Common myeloid progenitor, CD34-positive (primary cell): ENCODE data around the gene RAI1.

Experiments
- CTCF ChIA-PET: fragments of 350-600 bp; sonication (Branson Sonifier 250); formaldehyde crosslinking; loops from one replicate; lab custom pipeline; 2021; ENCODE audit warnings: antibody characterized with exemption; lab: Charles Lee
- POLR2A ChIA-PET: fragments of 350-600 bp; sonication (Branson Sonifier 250); formaldehyde crosslinking; loops from one replicate; lab custom pipeline; 2021; ENCODE audit warnings: antibody characterized with exemption; lab: Charles Lee
- DNase-seq, 3 donors: peaks; one replicate each; pipeline versions ENCODE4 v3.0.0 to v3.0.0-alpha.2; 2013
- H3K27ac ChIP-seq, 2 experiments: 1 replicate in 1 of 2; 2 replicates in 1 of 2; pipeline ENCODE4 v1.7.0; 2013; ENCODE audit warnings: inconsistent platforms in 2 of 2, low read length in 2 of 2, mild to moderate bottlenecking in 2 of 2, low read depth in 1 of 2, moderate library complexity in 1 of 2; ENCODE audit not compliant: severe bottlenecking in 2 of 2, insufficient read depth in 1 of 2, poor library complexity in 1 of 2
- H3K27me3 ChIP-seq, 5 experiments: replicated peaks in 2 of 5; 1 replicate in 3 of 5; 2 replicates in 2 of 5; pipeline versions ENCODE4 v1.6.1 to v1.7.0; 2013; ENCODE audit warnings: low read length in 4 of 5, mild to moderate bottlenecking in 2 of 5, moderate library complexity in 2 of 5, inconsistent platforms in 1 of 5; ENCODE audit not compliant: insufficient read depth in 5 of 5, control insufficient read depth in 4 of 5
- H3K36me3 ChIP-seq, 4 experiments: 1 replicate in 2 of 4; 2 replicates in 2 of 4; pipeline versions ENCODE4 v1.6.1 to v1.7.0; 2013; ENCODE audit warnings: low read length in 3 of 4, control low read depth in 1 of 4, mild to moderate bottlenecking in 1 of 4; ENCODE audit not compliant: control insufficient read depth in 4 of 4, insufficient read depth in 4 of 4
- H3K4me1 ChIP-seq, 4 experiments: 1 replicate in 3 of 4; 2 replicates in 1 of 4; pipeline versions ENCODE4 v1.6.1 to v1.7.1; 2013; ENCODE audit warnings: low read length in 3 of 4, mild to moderate bottlenecking in 3 of 4, control low read depth in 1 of 4, inconsistent platforms in 1 of 4, moderate library complexity in 1 of 4; ENCODE audit not compliant: control insufficient read depth in 4 of 4, insufficient read depth in 4 of 4; ENCODE audit errors: control extremely low read depth in 1 of 4
- H3K4me3 ChIP-seq, 7 experiments: 1 replicate in 4 of 7; 2 replicates in 3 of 7; pipeline versions ENCODE4 v1.5.1 to v1.7.0; 2013; ENCODE audit warnings: mild to moderate bottlenecking in 7 of 7, low read length in 6 of 7, moderate library complexity in 6 of 7, inconsistent platforms in 2 of 7, low read depth in 2 of 7, control low read depth in 1 of 7; ENCODE audit not compliant: insufficient read depth in 4 of 7, control insufficient read depth in 1 of 7; ENCODE audit errors: extremely low read depth in 1 of 7
- H3K9me3 ChIP-seq, 5 experiments: 1 replicate in 4 of 5; 2 replicates in 1 of 5; pipeline versions ENCODE4 v1.6.1 to v1.7.1; 2013; ENCODE audit warnings: low read length in 4 of 5, mild to moderate bottlenecking in 2 of 5, inconsistent platforms in 1 of 5, low read depth in 1 of 5, moderate library complexity in 1 of 5; ENCODE audit not compliant: control insufficient read depth in 4 of 5, insufficient read depth in 2 of 5; ENCODE audit errors: control extremely low read depth in 1 of 5
- WGBS: methylation state at CpG from one replicate; pipeline ENCODE4 v1.1.5; 2013; ENCODE audit not compliant: insufficient coverage; 5-methylcytosine and 5-hydroxymethylcytosine counted together

The RAI1 gene

GRCh38 chr17:17851103-17852002, 170.1 kb downstream of the RAI1 start:
- WGBS: 93% methylated on average over 18 of the region's 21 CpGs
- H3K27ac ChIP-seq: no peak overlapping the region
- H3K27me3 ChIP-seq: no peaks in the 10 kb centered on the region
- H3K36me3 ChIP-seq: peaks cover 0 to 2% (median 0%) of the 10 kb centered on the region in 4 experiments
- H3K9me3 ChIP-seq: no peaks in the 10 kb centered on the region
- no peak overlapping the region for H3K4me3 ChIP-seq
- peaks cover 0 to 56% (median 44%) of the 10 kb centered on the region in 4 experiments for H3K4me1 ChIP-seq
- no peak for DNase-seq
- ChIA-PET POLR2A (interaction anchor here (4.6 kb wide), 1 partner anchor 14 kb away, joined by 17 read pairs; the partner anchor contains the start of gene SREBF1), CTCF (interaction anchor here (1.2 to 14.1 kb wide), 4 partner anchors 10 to 41 kb away, joined by 4 to 295 read pairs (median 9); partner anchors contain the start of gene SREBF1)

DNA sequence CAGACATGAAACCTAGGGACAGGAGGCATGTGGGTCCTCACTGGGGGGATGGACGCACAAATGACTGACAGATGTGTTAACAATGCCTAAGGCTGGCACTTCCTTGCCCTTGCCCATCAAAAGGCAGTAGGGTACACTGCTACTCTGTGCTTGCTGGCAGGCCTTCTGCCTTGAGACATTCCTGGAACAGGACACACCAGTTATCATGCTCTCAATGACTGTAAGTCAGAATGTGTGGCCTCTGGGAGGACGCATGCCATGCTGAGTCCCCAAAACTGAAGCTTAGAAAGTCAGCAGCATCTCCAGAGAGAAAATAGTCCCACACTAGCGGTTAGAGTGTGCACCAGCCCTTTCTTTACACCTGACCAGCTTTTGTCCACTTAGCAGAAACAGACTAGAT, 171.7 kb downstream of the RAI1 start:
- Histone ChIP-seq H3K4me3 (no peak overlapping the region), H3K9me3 (no peaks in the 10 kb centered on the region), H3K27me3 (no peaks in the 10 kb centered on the region), H3K4me1 (peaks cover 0 to 41% (median 30%) of the 10 kb centered on the region in 4 experiments), H3K36me3 (peaks cover 0 to 2% (median 0%) of the 10 kb centered on the region in 4 experiments), H3K27ac (no peak overlapping the region)
- no peak for DNase-seq
- ChIA-PET CTCF (interaction anchor here (0.6 to 14.1 kb wide), 2 partner anchors 42 to 441 kb away, joined by 4 to 295 read pairs; no protein-coding TSS in a partner anchor), POLR2A (interaction anchor here (0.6 kb wide), 1 partner anchor 67 kb away, joined by 3 read pairs; no protein-coding TSS in a partner anchor)
- WGBS: 97% methylated on average over 3 of the region's 3 CpGs

- Histone ChIP-seq H3K9me3 (no peaks in the 10 kb centered on the region), H3K4me3 (no peak overlapping the region), H3K27ac (no peak overlapping the region), H3K4me1 (peaks cover 0 to 31% (median 20%) of the 10 kb centered on the region in 4 experiments), H3K27me3 (no peaks in the 10 kb centered on the region), H3K36me3 (peaks cover 0 to 2% (median 0%) of the 10 kb centered on the region in 4 experiments)
- POLR2A ChIA-PET: interaction anchor here (0.6 kb wide), 1 partner anchor 68 kb away, joined by 3 read pairs; no protein-coding TSS in a partner anchor
- WGBS: 100% methylated on average over 5 of the region's 8 CpGs
- no peak for DNase-seq
- CTCF ChIA-PET: interaction anchor here (1.1 to 14.1 kb wide), 3 partner anchors 8 to 43 kb away, joined by 3 to 295 read pairs (median 10); no protein-coding TSS in a partner anchor
These were observed 172.7 kb downstream of the RAI1 start for GRCh38 chr17:17853811-17854447.

- CTCF ChIA-PET: interaction anchor here (1.3 to 14.1 kb wide), 4 partner anchors 35 to 204 kb away, joined by 3 to 295 read pairs (median 6); no protein-coding TSS in a partner anchor
- H3K4me3 ChIP-seq: no peak overlapping the region
- H3K36me3 ChIP-seq: peaks cover 0 to 2% (median under 1%) of the 10 kb centered on the region in 4 experiments
- no peak for DNase-seq
- no peaks in the 10 kb centered on the region for H3K9me3 ChIP-seq
- WGBS: 96% methylated on average over 3 of the region's 3 CpGs
- no peaks in the 10 kb centered on the region for H3K27me3 ChIP-seq
- POLR2A ChIA-PET: no interaction called here
- no peak overlapping the region for H3K27ac ChIP-seq
- peaks cover 0 to 11% (median 3%) of the 10 kb centered on the region in 4 experiments for H3K4me1 ChIP-seq
These were observed 174.7 kb downstream of the RAI1 start for GRCh38 chr17:17855976-17856375.

DNA sequence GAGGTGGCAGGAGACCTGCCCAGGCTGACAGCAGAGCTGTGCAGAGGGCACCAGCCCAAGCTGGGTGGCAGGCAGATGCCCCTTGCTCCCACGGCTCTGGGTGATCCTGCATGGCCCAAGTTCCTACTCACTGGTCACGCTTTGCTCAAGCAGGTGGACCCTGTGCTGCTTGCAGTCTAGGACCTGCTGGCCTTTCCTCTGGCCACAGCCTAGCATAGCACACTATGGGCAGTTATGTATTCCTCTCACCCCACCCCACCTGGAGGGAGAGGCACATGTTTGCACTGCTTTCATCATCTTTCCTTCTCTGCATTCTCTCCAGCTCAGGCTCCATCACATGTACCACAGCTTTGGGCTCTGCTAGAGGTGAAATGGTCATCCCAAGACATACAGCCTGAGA, 175.1 kb downstream of the RAI1 start:
- Histone ChIP-seq H3K9me3 (no peaks in the 10 kb centered on the region), H3K4me3 (no peak overlapping the region), H3K36me3 (peaks cover 0 to 4% (median under 1%) of the 10 kb centered on the region in 4 experiments), H3K27me3 (no peaks in the 10 kb centered on the region), H3K4me1 (peaks cover 0 to 6% (median 3%) of the 10 kb centered on the region in 4 experiments), H3K27ac (no peak overlapping the region)
- WGBS: 100% methylated on average over 1 of the region's 2 CpGs
- POLR2A ChIA-PET: interaction anchor here (0.7 kb wide), 1 partner anchor 43 kb away, joined by 3 read pairs; no protein-coding TSS in a partner anchor
- CTCF ChIA-PET: interaction anchor here (1.3 to 14.1 kb wide), 4 partner anchors 34 to 204 kb away, joined by 3 to 295 read pairs (median 6); no protein-coding TSS in a partner anchor
- DNase-seq: no peak

- Histone ChIP-seq H3K4me1 (peaks cover 0 to 6% (median 3%) of the 10 kb centered on the region in 4 experiments), H3K36me3 (peaks cover 0 to 8% (median 2%) of the 10 kb centered on the region in 4 experiments), H3K4me3 (no peak overlapping the region), H3K9me3 (no peaks in the 10 kb centered on the region), H3K27me3 (no peaks in the 10 kb centered on the region), H3K27ac (no peak overlapping the region)
- ChIA-PET POLR2A (interaction anchor here (0.7 kb wide), 1 partner anchor 16 kb away, joined by 3 read pairs; no protein-coding TSS in a partner anchor), CTCF (interaction anchor here (1.2 to 14.1 kb wide), 3 partner anchors 33 to 156 kb away, joined by 3 to 295 read pairs (median 4); no protein-coding TSS in a partner anchor)
- 98% methylated on average over 4 of the region's 4 CpGs for WGBS
- DNase-seq: no peak
These were observed 176.2 kb downstream of the RAI1 start for GRCh38 chr17:17857496-17857895.
